Loucy (cell line): ENCODE data around the gene MARF1.
"Not testable (repeated sequence)": the region's sequence is repeated elsewhere in the genome, so short reads cannot be mapped to it uniquely, and the experiment has no call there.

Experiments
- H2AFZ ChIP-seq: fragments of 200-600 bp; sonication (generic); 2 replicates; pipeline ENCODE4 v1.6.0; 2016; ENCODE audit warnings: antibody characterized with exemption, mild to moderate bottlenecking, low read length, moderate library complexity
- H3F3A ChIP-seq: fragments of 200-600 bp; 2 replicates; pipeline ENCODE4 v1.6.0; 2016; ENCODE audit warnings: antibody characterized with exemption, low read depth, mild to moderate bottlenecking
- H3K27me3 ChIP-seq: fragments of 200-600 bp; sonication (generic); 2 replicates; pipeline ENCODE4 v1.6.1; 2014; ENCODE audit warnings: low read length, mild to moderate bottlenecking; ENCODE audit not compliant: insufficient read depth, poor library complexity, severe bottlenecking
- H3K36me3 ChIP-seq: fragments of 200-600 bp; sonication (generic); 2 replicates; pipeline ENCODE4 v1.6.1; 2016; ENCODE audit warnings: low read length; ENCODE audit not compliant: insufficient read depth
- H3K4me1 ChIP-seq: fragments of 200-600 bp; sonication (generic); 2 replicates; pipeline ENCODE4 v1.5.1; 2014; ENCODE audit warnings: low read length, mild to moderate bottlenecking; ENCODE audit not compliant: insufficient read depth, poor library complexity, severe bottlenecking
- H3K4me2 ChIP-seq: fragments of 200-600 bp; sonication (generic); 2 replicates; pipeline ENCODE4 v1.6.0; 2014; ENCODE audit warnings: antibody characterized with exemption, low read length, low read depth, mild to moderate bottlenecking; ENCODE audit not compliant: poor library complexity, severe bottlenecking
- H3K4me3 ChIP-seq: fragments of 200-600 bp; sonication (generic); 2 replicates; pipeline ENCODE4 v1.5.1; 2014; ENCODE audit warnings: low read length, mild to moderate bottlenecking, mixed read lengths; ENCODE audit not compliant: poor library complexity, severe bottlenecking
- H3K79me2 ChIP-seq: fragments of 200-600 bp; sonication (generic); 2 replicates; pipeline ENCODE4 v1.6.1; 2014; ENCODE audit warnings: low read length; ENCODE audit not compliant: insufficient read depth
- H3K9ac ChIP-seq: fragments of 200-600 bp; sonication (generic); 2 replicates; pipeline ENCODE4 v1.6.0; 2014; ENCODE audit warnings: mild to moderate bottlenecking, low read depth, low read length, moderate library complexity; ENCODE audit not compliant: poor library complexity, severe bottlenecking
- H3K9me2 ChIP-seq: fragments of 200-600 bp; sonication (generic); replicated peaks from 2 replicates; pipeline ENCODE4 v1.6.1; 2016; ENCODE audit warnings: low read depth, low read length, mixed read lengths
- H3K9me3 ChIP-seq: fragments of 200-600 bp; sonication (generic); 2 replicates; pipeline ENCODE4 v1.6.1; 2014; ENCODE audit warnings: mild to moderate bottlenecking, antibody characterized with exemption, low read length, low read depth; ENCODE audit not compliant: insufficient read depth
- H4K20me1 ChIP-seq: fragments of 200-600 bp; sonication (generic); 2 replicates; pipeline ENCODE4 v1.6.0; 2014; ENCODE audit warnings: antibody characterized with exemption, low read length, mild to moderate bottlenecking; ENCODE audit not compliant: insufficient read depth, poor library complexity, severe bottlenecking
- CTCF ChIP-seq: fragments of 200-600 bp; sonication (generic); conservative IDR thresholded peaks from 2 replicates; pipeline ENCODE4 v1.5.1; 2014; ENCODE audit warnings: mild to moderate bottlenecking, antibody characterized with exemption, low read length
- EZH2phosphoT487 ChIP-seq: fragments of 200-600 bp; IDR thresholded peaks from 2 replicates; pipeline ENCODE4 v1.6.1; 2018; ENCODE audit warnings: antibody characterized with exemption, mild to moderate bottlenecking, moderate library complexity, borderline replicate concordance

MARF1 gene

GRCh38 chr16:15648135-15648730 lies 5.3 kb upstream of the MARF1 start:
- Histone ChIP-seq H3K9me3 (no peaks in the 10 kb centered on the region), H2AFZ (no peak overlapping the region), H3K4me1 (peaks cover 18% of the 10 kb centered on the region), H3K27me3 (no peaks in the 10 kb centered on the region), H3K9me2 (no peaks in the 10 kb centered on the region), H3K36me3 (no peaks in the 10 kb centered on the region), H3K4me3 (no peak overlapping the region), H3K9ac (no peak overlapping the region), H4K20me1 (peaks cover 5% of the 10 kb centered on the region), H3K79me2 (peaks cover 35% of the 10 kb centered on the region), H3K4me2 (no peak overlapping the region), H3F3A (no peaks in the 10 kb centered on the region)
- TF ChIP-seq EZH2phosphoT487 = no peak
- no peak for TF ChIP-seq CTCF

GRCh38 chr16:15647294-15648014 lies 4.5 kb upstream of the MARF1 start:
- no peaks in the 10 kb centered on the region for H3K9me3 ChIP-seq
- no peak overlapping the region for H3K9ac ChIP-seq
- TF ChIP-seq EZH2phosphoT487 (no peak), CTCF (no peak)
- peaks cover 12% of the 10 kb centered on the region for H3K4me1 ChIP-seq
- H3K27me3 ChIP-seq = no peaks in the 10 kb centered on the region
- H3K4me2 ChIP-seq = no peak overlapping the region
- no peaks in the 10 kb centered on the region for H3K36me3 ChIP-seq
- peaks cover 27% of the 10 kb centered on the region for H3K79me2 ChIP-seq
- no peaks in the 10 kb centered on the region for H3K9me2 ChIP-seq
- no peaks in the 10 kb centered on the region for H3F3A ChIP-seq
- H2AFZ ChIP-seq = no peak overlapping the region
- H3K4me3 ChIP-seq = no peak overlapping the region
- peaks cover under 1% of the 10 kb centered on the region for H4K20me1 ChIP-seq

- not testable (repeated sequence) for H3K27me3 ChIP-seq, H3K4me2 ChIP-seq, H3K9me3 ChIP-seq, H4K20me1 ChIP-seq, H3K36me3 ChIP-seq, H2AFZ ChIP-seq, H3K9me2 ChIP-seq, H3K4me3 ChIP-seq, H3K9ac ChIP-seq, H3F3A ChIP-seq
- Histone ChIP-seq H3K79me2 (peaks cover 27% of the 10 kb centered on the region), H3K4me1 (peaks cover 14% of the 10 kb centered on the region)
These were observed 3.8 kb upstream of the MARF1 start for GRCh38 chr16:15646557-15647293.

GRCh38 chr16:15644962-15645465 lies 2.1 kb upstream of the MARF1 start:
- H3K36me3 ChIP-seq, H3K9ac ChIP-seq, H3K9me2 ChIP-seq, H3K27me3 ChIP-seq, H2AFZ ChIP-seq, H3K4me2 ChIP-seq, H3F3A ChIP-seq, H3K4me3 ChIP-seq, H3K9me3 ChIP-seq: not testable (repeated sequence)
- Histone ChIP-seq H3K4me1 (peaks cover 26% of the 10 kb centered on the region), H3K79me2 (peaks cover 28% of the 10 kb centered on the region), H4K20me1 (peaks cover 11% of the 10 kb centered on the region)
